ENCODE measurements around the gene EID1.

Gene EID1

GRCh38 chr15:48916721-48917120, 38.8 kb downstream of the EID1 start (continued):
- TF ChIP-seq PRDM6 (tag by site-specific recombination; IDR thresholded peaks at IDR 0.05), result no peak
- no peak for TF ChIP-seq ZNF24 (tag by site-specific recombination; IDR thresholded peaks at IDR 0.05)
- TF ChIP-seq ZNF621 (tag by site-specific recombination; IDR thresholded peaks at IDR 0.05), result no peak
- no peak for TF ChIP-seq ZSCAN30 (tag by site-specific recombination; IDR thresholded peaks at IDR 0.05)
- no peak for TF ChIP-seq ZFHX2 (tag by site-specific recombination; conservative IDR thresholded peaks at IDR 0.05)
- TF ChIP-seq ZNF121 (tag by site-specific recombination; IDR thresholded peaks at IDR 0.05), result no peak
- TF ChIP-seq ZBTB8A (tag by site-specific recombination; IDR thresholded peaks at IDR 0.05), result no peak
- TF ChIP-seq ZNF544 (tag by site-specific recombination; IDR thresholded peaks at IDR 0.05), result no peak
- no peak for TF ChIP-seq ZNF560 (tag by site-specific recombination; IDR thresholded peaks at IDR 0.05; ENCODE audit: borderline replicate concordance)
- TF ChIP-seq ZSCAN5A (tag by site-specific recombination; IDR thresholded peaks at IDR 0.05), result no peak
- no peak for TF ChIP-seq GLIS2 (tag by site-specific recombination; IDR thresholded peaks at IDR 0.05)
- TF ChIP-seq ZNF266 (tag by site-specific recombination; IDR thresholded peaks at IDR 0.05; ENCODE audit: low read depth), result no peak

- Histone ChIP-seq H3K4me1 (ENCODE audit: control insufficient read depth, insufficient read depth, low read length) (no peaks in the 10 kb centered on the region), H3K9me3 (ENCODE audit: control insufficient read depth, insufficient read depth, low read depth, low read length) (no peaks in the 10 kb centered on the region), H3K4me3 (ENCODE audit: low read depth, low read length) (no peak overlapping the region), H3K27ac (ENCODE audit: extremely low read depth, low read depth, low read length) (no peak overlapping the region), H3K36me3 (ENCODE audit: control insufficient read depth in 2 of 2, insufficient read depth in 1 of 2, low read length in 2 of 2) (no peaks in the 10 kb centered on the region)
- CTCF ChIA-PET, result no interaction called here
- TF ChIP-seq ZNF596 (tag by site-specific recombination; IDR thresholded peaks at IDR 0.05) (no peak), ZNF37A (tag by site-specific recombination; IDR thresholded peaks at IDR 0.05) (no peak), MYNN (tag by site-specific recombination; IDR thresholded peaks at IDR 0.05; ENCODE audit: borderline replicate concordance) (no peak)
- POLR2A ChIA-PET, result no interaction called here
These were observed 44.1 kb downstream of the EID1 start for GRCh38 chr15:48922046-48922445.

- CTCF ChIA-PET, result interaction anchor here (1.4 kb wide), 1 partner anchor 63 kb away, joined by 3 read pairs; no protein-coding TSS in a partner anchor
- TF ChIP-seq ZBTB6 (tag by site-specific recombination; IDR thresholded peaks at IDR 0.05) (no peak), ZNF596 (tag by site-specific recombination; IDR thresholded peaks at IDR 0.05) (no peak), OSR2 (tag by site-specific recombination; IDR thresholded peaks at IDR 0.05) (0 out of 2 replicates have a peak, but pooled peaks have one; percentile 20)
- Histone ChIP-seq H3K36me3 (ENCODE audit: control insufficient read depth in 2 of 2, insufficient read depth in 1 of 2, low read length in 2 of 2) (no peaks in the 10 kb centered on the region), H3K4me1 (ENCODE audit: control insufficient read depth, insufficient read depth, low read length) (no peaks in the 10 kb centered on the region), H3K4me3 (ENCODE audit: low read depth, low read length) (no peak overlapping the region), H3K27ac (ENCODE audit: extremely low read depth, low read depth, low read length) (no peak overlapping the region), H3K9me3 (ENCODE audit: control insufficient read depth, insufficient read depth, low read depth, low read length) (no peaks in the 10 kb centered on the region)
- POLR2A ChIA-PET, result no interaction called here
These were observed 46.8 kb downstream of the EID1 start for GRCh38 chr15:48924528-48925393.
